Tibial nerve (tissue), 4 donors: ENCODE results near the gene TOP2B.

Experiments used
- CTCF ChIP-seq, 5 experiments: fragments of 200-600 bp in 3 of 5; fragments of 450-650 bp in 2 of 5; sonication (generic) in 3 of 5; IDR thresholded peaks; one replicate each; pipeline ENCODE4 v1.5.1; 2016 to 2019; ENCODE audit warnings: antibody characterized with exemption in 5 of 5, mild to moderate bottlenecking in 3 of 5, moderate library complexity in 2 of 5
- EP300 ChIP-seq, 2 donors: sonication (generic); formaldehyde crosslinking; IDR thresholded peaks; one replicate each; pipeline ENCODE4 v1.6.1; 2017; ENCODE audit warnings: antibody characterized with exemption in 2 of 2, mild to moderate bottlenecking in 1 of 2
- POLR2A ChIP-seq, 2 donors: fragments of 450-650 bp; IDR thresholded peaks; one replicate each; pipeline ENCODE4 v1.6.1; 2017; ENCODE audit warnings: antibody characterized with exemption in 2 of 2, mild to moderate bottlenecking in 2 of 2, moderate library complexity in 2 of 2

- TF ChIP-seq CTCF (IDR thresholded peaks at IDR 0.05): no peak
- TF ChIP-seq POLR2A (IDR thresholded peaks at IDR 0.05): no peak
- no peak for TF ChIP-seq EP300 (IDR thresholded peaks at IDR 0.05)
These were observed 67.1 kb downstream of the TOP2B start for GRCh38 chr3:25597535-25598101.
